ENCODE data around the gene CYP4F2. TPM values are rescaled to one million over a fixed set of nuclear protein-coding genes. Genes with fewer than 3 reads are reported as not detected.

CYP4F2 gene
- total and polyA plus RNA-seq, 10 of the 15 experiments (the other 5 are each of a cell fraction or from before 2014, with no cell fraction given): 0.08 to 3.5 (median 0.63) TPM

DNA sequence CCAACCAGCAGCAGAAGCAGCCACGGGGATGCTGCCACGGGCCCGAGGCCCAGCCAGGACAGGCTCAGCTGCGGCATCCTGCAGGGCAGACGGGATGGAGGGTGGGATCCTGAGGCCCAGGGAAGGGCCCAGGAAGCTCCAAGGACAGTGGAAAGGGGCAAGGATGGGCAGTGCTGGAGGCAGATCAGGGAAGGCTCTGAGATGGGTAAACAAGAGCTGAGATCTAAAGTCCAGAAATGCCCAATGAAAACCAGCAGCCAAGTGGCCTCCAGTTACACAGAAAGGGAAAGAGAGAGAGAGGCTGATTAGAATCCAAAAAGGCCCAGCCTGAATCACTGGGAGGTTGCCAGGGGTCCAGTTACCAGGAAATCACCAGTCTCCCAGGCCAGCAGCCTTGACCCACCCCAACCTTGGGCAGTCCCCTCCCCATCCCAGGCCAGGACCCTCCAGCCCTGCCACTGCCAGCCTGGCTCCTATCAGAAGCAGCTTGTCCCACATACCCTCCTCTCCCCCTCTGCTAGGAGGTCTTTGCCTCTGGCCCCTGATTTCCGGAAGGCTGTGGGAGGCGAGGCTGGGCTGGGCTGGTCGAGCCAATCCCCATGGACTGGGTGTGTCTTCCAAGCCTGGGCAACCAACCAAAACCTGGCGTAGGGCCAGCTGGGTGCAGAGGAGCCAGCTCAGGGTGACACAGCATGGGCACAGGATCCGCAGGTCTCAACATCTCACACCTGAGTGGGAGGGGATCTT lies 36.6 kb upstream of the CYP4F2 start, which contains the start of gene CYP4F11:
Gene CYP4F11, minus strand, starts transcription at position 198 of the 747 bp plus-strand sequence. Its CDS starts 121 bp downstream, at position 77.
- no peak within 1 kb of the TSS for H3K4me2 ChIP-seq (ENCODE audit: control insufficient read depth, insufficient read depth)
- H3K9ac ChIP-seq (ENCODE audit: control insufficient read depth, insufficient read depth, low read length): no peak within 1 kb of the TSS
- intact Hi-C loops (cut with micrococcal nuclease; ENCODE audit: unreplicated experiment): no loop called here
- SMC1A ChIA-PET (ENCODE audit: uncharacterized antibody, unreplicated experiment): no interaction called here
- H3K9me3 ChIP-seq (replicated peaks; ENCODE audit: control insufficient read depth, insufficient read depth, low read length): no peaks in the 10 kb centered on the region; the same call in 2 of the 3 replicates
- RAD21 ChIA-PET (ENCODE audit: unreplicated experiment): no interaction called here
- H4K20me1 ChIP-seq (ENCODE audit: control insufficient read depth, insufficient read depth): no peaks in the 10 kb centered on the region
- CTCF ChIA-PET: no interaction called here
- DNase-seq (ENCODE audit: low read depth, low spot score) (no peak), FAIRE-seq (no peak), ATAC-seq (no peak)
- no peak within 1 kb of the TSS for H2AFZ ChIP-seq (ENCODE audit: control insufficient read depth, low read depth, low read length)
- H3K4me3 ChIP-seq: no peak within 1 kb of the TSS
- BruUV-seq (replicated peaks): no TSS peak
- WGBS (ENCODE audit: insufficient coverage, insufficient replicate concordance, low lambda C conversion rate, missing lambda C conversion rate): 14% methylated on average over 10 of the region's 10 CpGs
- in situ Hi-C loops (cut with MboI): no loop called here
- no peaks in the 10 kb centered on the region for H3K79me2 ChIP-seq (ENCODE audit: control insufficient read depth, insufficient read depth, low read length)
- TF ChIP-seq, protein P1, sequence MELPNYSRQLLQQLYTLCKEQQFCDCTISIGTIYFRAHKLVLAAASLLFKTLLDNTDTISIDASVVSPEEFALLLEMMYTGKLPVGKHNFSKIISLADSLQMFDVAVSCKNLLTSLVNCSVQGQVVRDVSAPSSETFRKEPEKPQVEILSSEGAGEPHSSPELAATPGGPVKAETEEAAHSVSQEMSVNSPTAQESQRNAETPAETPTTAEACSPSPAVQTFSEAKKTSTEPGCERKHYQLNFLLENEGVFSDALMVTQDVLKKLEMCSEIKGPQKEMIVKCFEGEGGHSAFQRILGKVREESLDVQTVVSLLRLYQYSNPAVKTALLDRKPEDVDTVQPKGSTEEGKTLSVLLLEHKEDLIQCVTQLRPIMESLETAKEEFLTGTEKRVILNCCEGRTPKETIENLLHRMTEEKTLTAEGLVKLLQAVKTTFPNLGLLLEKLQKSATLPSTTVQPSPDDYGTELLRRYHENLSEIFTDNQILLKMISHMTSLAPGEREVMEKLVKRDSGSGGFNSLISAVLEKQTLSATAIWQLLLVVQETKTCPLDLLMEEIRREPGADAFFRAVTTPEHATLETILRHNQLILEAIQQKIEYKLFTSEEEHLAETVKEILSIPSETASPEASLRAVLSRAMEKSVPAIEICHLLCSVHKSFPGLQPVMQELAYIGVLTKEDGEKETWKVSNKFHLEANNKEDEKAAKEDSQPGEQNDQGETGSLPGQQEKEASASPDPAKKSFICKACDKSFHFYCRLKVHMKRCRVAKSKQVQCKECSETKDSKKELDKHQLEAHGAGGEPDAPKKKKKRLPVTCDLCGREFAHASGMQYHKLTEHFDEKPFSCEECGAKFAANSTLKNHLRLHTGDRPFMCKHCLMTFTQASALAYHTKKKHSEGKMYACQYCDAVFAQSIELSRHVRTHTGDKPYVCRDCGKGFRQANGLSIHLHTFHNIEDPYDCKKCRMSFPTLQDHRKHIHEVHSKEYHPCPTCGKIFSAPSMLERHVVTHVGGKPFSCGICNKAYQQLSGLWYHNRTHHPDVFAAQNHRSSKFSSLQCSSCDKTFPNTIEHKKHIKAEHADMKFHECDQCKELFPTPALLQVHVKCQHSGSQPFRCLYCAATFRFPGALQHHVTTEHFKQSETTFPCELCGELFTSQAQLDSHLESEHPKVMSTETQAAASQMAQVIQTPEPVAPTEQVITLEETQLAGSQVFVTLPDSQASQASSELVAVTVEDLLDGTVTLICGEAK (IDR thresholded peaks at IDR 0.05; ENCODE audit: borderline replicate concordance): no peak
- no peak for TF ChIP-seq NR2C1 (IDR thresholded peaks at IDR 0.05)
- H3K27me3 ChIP-seq (replicated peaks in 1 of 2; ENCODE audit: control insufficient read depth in 2 of 2, insufficient read depth in 2 of 2, low read length in 1 of 2): no peaks in the 10 kb centered on the region; a peak in 1 of 4 replicates
- H3K4me1 ChIP-seq (ENCODE audit: control insufficient read depth, insufficient read depth, low read length): no peaks in the 10 kb centered on the region
- H3K36me3 ChIP-seq (ENCODE audit: control insufficient read depth in 2 of 2, insufficient read depth in 2 of 2, low read length in 1 of 2): no peaks in the 10 kb centered on the region
- POLR2A ChIA-PET: no interaction called here
- H3K27ac ChIP-seq (ENCODE audit: control insufficient read depth, insufficient read depth): no peak within 1 kb of the TSS

Measured in GM12878 (cell line).